GM21576 (cell line): ENCODE data around the gene C12orf75.

ENCODE experiments used
- ATAC-seq: cut with Tn5 transposase; IDR thresholded peaks from one replicate; pipeline ENCODE4 v1.9.1; 2021; ENCODE audit warnings: mild to moderate bottlenecking, moderate library complexity; ENCODE audit not compliant: unreplicated experiment

C12orf75 gene

DNA sequence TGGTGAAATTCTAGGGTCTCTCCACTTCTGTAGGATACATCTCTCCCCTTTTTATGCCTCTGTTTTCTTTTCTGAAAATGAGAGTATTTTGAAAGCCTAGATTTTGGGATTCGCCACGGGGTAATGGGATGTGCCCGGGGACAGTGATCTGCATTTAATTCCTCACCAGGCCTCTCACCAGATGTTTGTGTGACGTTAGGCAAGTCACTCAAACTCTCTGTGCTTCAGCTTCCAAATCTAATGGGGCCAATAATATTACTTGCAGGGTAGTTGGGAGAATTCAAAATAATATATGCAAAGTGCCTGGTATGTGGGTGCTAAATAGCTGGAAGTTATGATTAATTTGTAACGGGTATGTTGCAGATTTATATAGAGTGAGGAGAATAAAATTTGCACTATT is 78.8 kb downstream of the C12orf75 start:
- ATAC-seq: no peak

DNA sequence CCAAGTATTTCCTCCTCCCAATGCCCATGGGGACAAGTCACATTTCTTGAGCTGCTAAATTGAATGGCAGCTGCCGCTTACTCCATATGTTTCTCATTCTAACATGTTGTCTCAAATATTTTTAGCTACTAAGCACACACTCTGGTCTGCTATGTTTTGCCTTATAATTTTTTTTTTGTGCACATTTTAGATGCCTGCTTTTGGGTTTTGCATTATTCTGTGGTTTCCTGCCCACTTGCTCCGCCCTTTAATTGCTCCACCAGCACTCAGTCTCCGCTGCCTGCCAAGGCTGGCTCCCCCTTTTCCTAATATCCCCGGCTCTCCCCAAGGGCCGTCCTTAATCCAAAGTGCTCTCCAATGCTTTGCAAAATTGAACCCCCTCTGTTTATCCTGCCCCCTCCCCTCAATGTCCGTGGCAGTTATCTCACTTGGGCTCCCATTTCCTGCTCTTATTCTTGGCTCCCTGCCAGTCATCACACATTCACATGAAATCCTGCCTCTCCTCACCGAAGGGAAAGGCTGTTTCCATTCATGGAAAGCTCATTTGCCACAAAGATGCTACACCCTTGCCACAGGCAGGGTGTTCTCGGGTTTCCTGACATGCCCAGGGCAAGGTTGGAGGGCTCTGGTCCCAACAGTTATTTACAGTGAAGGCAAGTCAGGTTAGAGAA is 79.4 kb downstream of the C12orf75 start:
- ATAC-seq: no peak

DNA sequence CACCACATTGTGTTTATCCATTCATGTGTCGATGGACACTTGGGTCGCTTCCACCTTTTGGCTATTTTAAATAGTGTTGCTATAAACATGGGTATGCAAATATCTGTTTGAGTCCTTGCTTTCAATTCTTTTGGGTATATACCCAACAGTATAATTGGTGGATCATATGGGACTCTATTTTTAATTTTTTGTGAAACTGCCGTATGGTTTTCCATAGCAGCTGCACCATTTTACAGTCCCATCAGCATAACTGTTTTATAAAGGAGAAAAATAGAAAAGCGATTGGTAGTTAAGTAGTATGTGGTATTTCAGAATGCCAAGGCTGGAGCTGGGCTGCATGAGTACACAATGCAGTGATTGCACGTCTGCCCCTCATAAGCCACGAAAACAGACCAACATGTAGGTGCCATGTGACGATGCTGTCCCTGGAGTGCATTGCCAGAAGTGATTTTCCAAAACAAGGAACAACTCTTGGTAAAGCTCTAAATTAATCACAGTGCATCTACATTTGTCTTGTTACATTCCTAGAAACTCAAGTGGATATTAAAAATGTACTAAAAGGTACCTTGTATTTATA is 83.5 kb downstream of the C12orf75 start:
- ATAC-seq: no peak

DNA sequence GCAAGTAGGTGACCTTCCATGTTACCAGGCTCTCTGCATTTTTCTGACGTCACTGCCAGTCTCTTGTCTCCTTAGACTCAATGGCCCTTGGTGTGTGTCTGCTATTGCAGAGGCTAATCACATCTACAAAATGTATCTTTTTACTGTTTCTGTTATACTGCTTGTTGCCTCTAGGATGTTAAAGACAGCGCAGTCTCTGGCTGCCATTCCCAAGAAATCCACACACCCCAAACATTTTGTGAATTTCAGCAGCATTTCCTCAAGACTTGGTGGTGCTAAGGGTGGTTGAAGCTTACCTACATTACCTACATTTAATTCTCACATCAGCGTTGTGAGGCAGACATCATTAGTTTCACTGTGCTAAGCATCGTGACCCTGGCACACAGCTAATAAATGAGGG is 87.2 kb downstream of the C12orf75 start:
- ATAC-seq: no peak

DNA sequence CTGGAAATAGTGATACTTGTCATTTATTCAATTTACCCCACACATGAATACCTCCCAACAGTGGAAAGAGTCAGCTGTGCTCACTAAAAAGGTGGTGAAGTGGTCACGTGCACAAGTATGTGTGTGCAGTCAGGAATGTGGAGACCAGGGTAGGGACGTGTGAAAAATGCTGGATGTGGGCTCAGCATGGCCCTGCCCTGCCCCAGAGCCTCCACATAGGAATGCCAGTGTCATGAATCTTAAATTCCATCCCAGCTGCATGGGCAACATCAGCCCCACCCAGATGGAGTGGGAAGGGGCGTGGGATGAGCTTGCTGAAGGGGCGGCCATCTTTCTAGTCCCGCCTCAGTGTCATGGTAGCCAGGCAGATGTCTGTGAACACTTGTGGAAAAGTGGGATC is 87.7 kb downstream of the C12orf75 start:
- no peak for ATAC-seq

DNA sequence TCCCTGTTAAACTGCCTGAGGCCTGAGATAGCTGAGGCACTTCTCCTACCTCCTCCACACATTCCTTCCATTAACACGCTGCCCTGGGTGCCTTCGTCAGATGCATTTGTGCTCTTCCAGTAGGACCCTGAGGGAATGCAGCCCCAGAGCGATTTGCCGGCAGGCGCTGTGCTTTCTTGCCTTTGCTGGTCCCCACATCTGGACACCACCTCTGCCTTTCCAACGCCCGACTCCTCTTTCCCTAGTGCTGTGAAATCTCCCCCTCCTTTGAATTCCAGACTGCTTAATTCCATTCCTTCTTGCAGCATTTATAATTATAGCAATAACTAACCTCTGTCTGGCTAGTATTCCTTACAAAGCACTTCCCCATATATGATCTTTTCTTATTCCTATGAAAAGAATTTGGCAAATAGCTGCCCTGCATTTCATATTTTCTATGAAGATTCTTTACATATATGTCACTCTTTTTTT is 88.4 kb downstream of the C12orf75 start:
- no peak for ATAC-seq

DNA sequence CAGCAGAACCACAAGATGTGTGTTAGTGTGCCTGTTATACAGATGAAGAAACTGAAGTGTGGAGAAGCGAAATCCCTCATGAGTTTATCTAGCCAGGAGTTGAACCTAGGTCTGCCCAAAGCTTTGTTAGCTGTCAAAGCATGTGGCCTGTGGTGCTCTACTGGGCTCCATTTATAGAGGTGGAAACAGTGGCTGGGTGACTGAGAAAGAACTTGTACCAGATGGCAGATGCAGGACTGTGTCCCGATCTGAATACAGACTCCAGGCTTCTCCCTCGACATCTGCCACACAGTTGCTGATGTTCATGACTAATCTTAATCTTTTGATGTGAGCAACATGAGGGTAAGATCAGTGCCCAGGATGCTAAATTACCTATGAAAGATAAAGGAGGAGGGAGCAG is 89.1 kb downstream of the C12orf75 start:
- ATAC-seq: no peak

DNA sequence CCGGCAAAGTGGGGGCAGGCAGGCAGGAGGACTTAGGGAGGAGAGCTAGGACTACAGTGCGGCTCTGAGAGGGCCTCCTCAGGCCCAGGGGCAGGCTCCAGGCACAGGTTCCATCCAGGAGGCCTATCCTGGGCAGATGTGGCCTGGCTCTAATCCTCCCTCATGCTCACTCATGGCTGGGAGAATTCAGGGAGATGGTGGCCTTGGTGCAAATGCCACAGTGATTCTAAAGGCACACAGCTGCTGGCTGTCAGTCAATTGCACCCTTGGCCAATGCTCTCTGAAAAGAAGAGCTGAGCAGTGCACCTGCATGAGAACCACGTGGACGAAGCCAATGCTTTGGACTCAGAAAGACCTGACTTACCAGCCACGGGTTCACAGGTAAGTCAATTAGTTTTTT is 89.6 kb downstream of the C12orf75 start:
- ATAC-seq: no peak

DNA sequence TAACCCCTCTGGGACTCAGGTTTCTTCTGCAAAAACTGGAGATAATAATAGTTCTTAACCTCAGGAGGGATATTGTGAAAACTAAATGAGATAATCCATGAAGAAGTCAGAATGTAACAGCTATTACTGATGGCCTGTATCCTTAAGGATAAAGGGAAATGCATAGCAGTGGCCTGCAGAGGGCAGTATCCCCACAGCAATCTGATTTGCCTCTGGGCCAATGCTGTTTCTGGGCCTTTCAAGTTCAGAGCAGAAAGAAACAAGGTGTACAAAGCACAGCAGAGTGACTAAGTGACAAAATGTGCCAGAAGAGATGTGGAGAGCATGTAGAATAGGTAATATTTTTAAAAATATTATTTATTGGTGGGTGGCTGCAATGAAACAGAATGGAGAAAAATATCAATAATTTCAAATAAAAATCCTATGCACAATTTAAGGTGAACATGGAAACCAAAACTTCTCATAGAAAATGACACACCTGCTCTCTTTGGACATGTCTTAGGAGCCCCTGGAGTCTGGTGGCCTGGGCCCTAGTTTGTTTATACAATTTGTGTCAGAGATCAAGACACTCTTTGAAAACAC is 90.3 kb downstream of the C12orf75 start:
- ATAC-seq: no peak
